Heart left ventricle (tissue), 16 donors: ENCODE data around the gene CXCL11. TPM values are rescaled to one million over a fixed set of nuclear protein-coding genes. Genes with fewer than 3 reads are reported as not detected.

Experiments
- ATAC-seq, 4 donors: fragments of 200-7000 bp; cut with Tn5 transposase; one replicate each; pipeline ENCODE4 v1.9.1; 2020 to 2022; ENCODE audit warnings: moderate library complexity in 4 of 4, mild to moderate bottlenecking in 3 of 4, moderate number of reproducible peaks in 1 of 4
- DNase-seq, 5 donors: peaks; one replicate each; pipeline ENCODE4 v3.0.0-alpha.2; 2020
- H3K27ac ChIP-seq, 12 donors: fragments of 200-600 bp; sonication (generic) in 4 of 12; one replicate each; pipeline versions ENCODE4 v1.5.0 to v1.8.0; 2016 to 2022; ENCODE audit warnings: mild to moderate bottlenecking in 2 of 12
- H3K27me3 ChIP-seq, 9 donors: fragments of 200-600 bp; sonication (generic) in 2 of 9; one replicate each; pipeline versions ENCODE4 v1.5.1 to v1.8.0; 2016 to 2022; ENCODE audit warnings: mild to moderate bottlenecking in 3 of 9
- H3K36me3 ChIP-seq, 9 donors: fragments of 200-600 bp; sonication (generic) in 2 of 9; one replicate each; pipeline versions ENCODE4 v1.5.0 to v1.8.0; 2018 to 2022; ENCODE audit warnings: mild to moderate bottlenecking in 2 of 9
- H3K4me1 ChIP-seq, 12 donors: fragments of 200-600 bp; sonication (generic) in 4 of 12; one replicate each; pipeline versions ENCODE4 v1.5.0 to v1.8.0; 2016 to 2022; ENCODE audit warnings: mild to moderate bottlenecking in 3 of 12
- H3K4me3 ChIP-seq, 12 donors: fragments of 200-600 bp; sonication (generic) in 4 of 12; one replicate each; pipeline versions ENCODE4 v1.5.0 to v1.8.0; 2017 to 2022; ENCODE audit warnings: mild to moderate bottlenecking in 9 of 12, moderate library complexity in 4 of 12
- H3K9me3 ChIP-seq, 12 donors: fragments of 200-600 bp; sonication (generic) in 4 of 12; one replicate each; pipeline versions ENCODE4 v1.5.0 to v1.8.0; 2016 to 2022; ENCODE audit warnings: mild to moderate bottlenecking in 1 of 12
- POLR2A ChIP-seq, 2 donors: fragments of 450-650 bp; IDR thresholded peaks; one replicate each; pipeline ENCODE4 v1.6.1; 2017; ENCODE audit warnings: antibody characterized with exemption in 2 of 2, mild to moderate bottlenecking in 2 of 2, moderate library complexity in 2 of 2
- WGBS, 4 donors: extraction: QIAGEN DNeasy Blood & Tissue Kit in 2 of 4; methylation state at CpG; one replicate each; pipeline versions ENCODE4 v1.1.5 to v1.1.7; 2013 to 2018; 5-methylcytosine and 5-hydroxymethylcytosine counted together
- intact Hi-C, 10 donors: fragments of 100-400 bp; cut with DNase I; formaldehyde crosslinking; loops; one replicate each; pipeline versions ENCODE4 v1.11.1 to v1.14.2; 2022
- polyA plus RNA-seq, 2 donors: library from polyadenylated mRNA; stranded (reverse); fragments of 200-250 nt; gene quantifications; one replicate each; pipeline ENCODE4 v1.2.3, GENCODE V29; 2013
- total RNA-seq, 9 donors: library from RNA; depleted of rRNA in 2 of 9; stranded (reverse); fragments of >200 nt in 2 of 9; fragmentation: NEBNext Ultra II Directional in 3 of 9; extraction: Animal tissue kit (Norgen Biotek cat#: 25700) in 3 of 9; gene quantifications; one replicate each; pipeline versions ENCODE4 v1.1.0 to v1.2.4, GENCODE V29; 2016 to 2023
- TF ChIP-seq, protein P1 (sequence below), 12 donors: fragments of 200-600 bp; sonication (generic) in 4 of 12; IDR thresholded peaks; one replicate each; pipeline versions ENCODE4 v1.5.0 to v1.8.0; 2018 to 2022; ENCODE audit warnings: antibody characterized with exemption in 12 of 12, mild to moderate bottlenecking in 5 of 12
- donor health status: ischemic (EF 13 %, LVEDD 7.1; RV severe dilation, severe dysfunction).
- donor health status: healthy with polysubstance abuse.
- donor health status: DM: no; HTN: yes; CAD: no.
- donor health status: DM: no; HTN: no; CAD: no.
- donor health status: ischemic (EF 25% LVEDD 6.9; RV normal size, moderate dysfunction).
- donor health status: ischemic (EF 25% LVEDD 5.7; RV mildly dilated, moderate dysfunction).
- donor health status: healthy.
- donor health status: DM: yes; HTN: yes; CAD: no.
- donor health status: ischemic (EF 35%, LVEDD 5.7; RV mildly dilated, moderate dysfunction).
- donor health status: nonischemic (EF 11% LVEDD 7.7; RV severe dilation, severe dysfunction).
- donor health status: DM: yes; HTN: yes; CAD: no.
- donor health status: PGD.
- donor health status: ischemic (EF 29% LVEDD 5.4; RV normal size, mild dysfunction).
- donor health status: nonischemic (EF 23%, LVEDD 6.1; RV moderate dilation, normal function).

The CXCL11 gene
- total and polyA plus RNA-seq, 11 donors: 0.06 to 70.7 (median 1.8) TPM; not detected in 7

DNA sequence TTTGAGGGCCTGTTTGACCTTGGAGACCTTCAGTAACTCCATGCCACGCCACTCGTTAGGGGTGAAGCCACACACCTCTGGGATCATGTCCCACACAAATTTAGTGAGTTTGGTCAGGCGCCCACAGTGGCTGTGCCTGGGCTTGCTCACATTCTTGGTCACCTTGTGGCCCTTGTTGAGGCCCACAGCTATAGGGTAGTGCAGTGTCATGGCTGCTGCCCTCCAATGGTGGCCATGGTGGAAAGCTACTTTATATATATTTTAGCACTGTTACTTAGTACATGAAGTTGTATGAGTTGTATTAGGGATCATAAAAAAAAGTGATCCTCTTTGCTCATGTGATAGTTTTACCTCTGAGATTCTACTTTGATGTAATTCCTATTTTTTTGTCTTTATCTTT, 985 bp upstream of the CXCL11 start:
- no peak for ATAC-seq
- DNase-seq: no peak
- intact Hi-C loops: no loop called here
- Histone ChIP-seq H3K4me3 (no peak overlapping the region), H3K9me3 (no peaks in the 10 kb centered on the region), H3K27me3 (no peaks in the 10 kb centered on the region), H3K36me3 (no peaks in the 10 kb centered on the region), H3K27ac (no peak overlapping the region), H3K4me1 (peaks cover 0 to 14% (median 0%) of the 10 kb centered on the region in 12 donors)
- WGBS, 4 donors: 93 to 100% (median 96%) methylated on average over 3 of the region's 3 CpGs
- TF ChIP-seq, protein P1, sequence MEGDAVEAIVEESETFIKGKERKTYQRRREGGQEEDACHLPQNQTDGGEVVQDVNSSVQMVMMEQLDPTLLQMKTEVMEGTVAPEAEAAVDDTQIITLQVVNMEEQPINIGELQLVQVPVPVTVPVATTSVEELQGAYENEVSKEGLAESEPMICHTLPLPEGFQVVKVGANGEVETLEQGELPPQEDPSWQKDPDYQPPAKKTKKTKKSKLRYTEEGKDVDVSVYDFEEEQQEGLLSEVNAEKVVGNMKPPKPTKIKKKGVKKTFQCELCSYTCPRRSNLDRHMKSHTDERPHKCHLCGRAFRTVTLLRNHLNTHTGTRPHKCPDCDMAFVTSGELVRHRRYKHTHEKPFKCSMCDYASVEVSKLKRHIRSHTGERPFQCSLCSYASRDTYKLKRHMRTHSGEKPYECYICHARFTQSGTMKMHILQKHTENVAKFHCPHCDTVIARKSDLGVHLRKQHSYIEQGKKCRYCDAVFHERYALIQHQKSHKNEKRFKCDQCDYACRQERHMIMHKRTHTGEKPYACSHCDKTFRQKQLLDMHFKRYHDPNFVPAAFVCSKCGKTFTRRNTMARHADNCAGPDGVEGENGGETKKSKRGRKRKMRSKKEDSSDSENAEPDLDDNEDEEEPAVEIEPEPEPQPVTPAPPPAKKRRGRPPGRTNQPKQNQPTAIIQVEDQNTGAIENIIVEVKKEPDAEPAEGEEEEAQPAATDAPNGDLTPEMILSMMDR (IDR thresholded peaks at IDR 0.05): no peak

DNA sequence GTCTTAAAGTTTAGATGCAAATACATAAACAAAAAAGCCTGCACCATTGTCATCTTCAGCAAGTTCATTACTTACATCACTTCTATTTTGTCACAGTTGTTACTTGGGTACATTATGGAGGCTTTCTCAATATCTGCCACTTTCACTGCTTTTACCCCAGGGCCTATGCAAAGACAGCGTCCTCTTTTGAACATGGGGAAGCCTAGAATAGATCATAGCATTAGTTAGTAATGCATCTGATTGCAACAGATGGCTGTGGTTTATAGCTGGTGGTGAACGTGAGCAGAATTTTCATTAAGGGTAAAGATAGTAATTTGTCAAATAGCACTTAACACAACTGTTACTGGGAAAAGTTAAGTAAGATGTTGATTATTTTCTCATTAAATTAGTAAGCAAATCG, 729 bp downstream of the CXCL11 start:
- intact Hi-C loops: no loop called here
- Histone ChIP-seq H3K9me3 (no peaks in the 10 kb centered on the region), H3K4me3 (peak overlapping the region in 1 of 12 donors; percentile 39), H3K27ac (peak overlapping the region in 1 of 12 donors; percentile 33), H3K4me1 (peaks cover 0 to 14% (median 0%) of the 10 kb centered on the region in 12 donors), H3K27me3 (no peaks in the 10 kb centered on the region), H3K36me3 (no peaks in the 10 kb centered on the region)
- 73 to 80% (median 77%) methylated on average over 3 of the region's 3 CpGs for WGBS, 4 donors
- no peak for ATAC-seq
- no peak for TF ChIP-seq POLR2A (IDR thresholded peaks at IDR 0.05)
- TF ChIP-seq, protein P1 (IDR thresholded peaks at IDR 0.05): no peak
- no peak for DNase-seq

DNA sequence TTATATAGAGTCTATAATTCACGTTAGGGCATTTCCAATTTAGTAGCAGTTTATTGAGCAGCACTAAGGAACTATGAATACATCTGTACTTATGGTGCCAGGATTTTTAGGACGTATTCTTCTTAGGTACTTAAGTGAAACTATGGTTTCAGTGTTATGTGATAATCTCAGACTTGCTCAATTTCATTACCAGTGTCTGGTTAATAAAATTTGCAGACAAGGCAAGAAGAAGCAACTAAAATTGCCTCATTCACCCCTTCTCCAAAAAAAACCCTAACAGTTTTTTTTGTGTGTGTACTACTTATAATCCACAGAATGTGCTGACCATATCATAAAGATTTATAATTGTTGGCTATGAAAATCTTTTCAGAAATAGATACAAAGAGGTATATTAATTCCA, 6.6 kb downstream of the CXCL11 start:
- no peaks in the 10 kb centered on the region for H3K36me3 ChIP-seq
- intact Hi-C loops: no loop called here

DNA sequence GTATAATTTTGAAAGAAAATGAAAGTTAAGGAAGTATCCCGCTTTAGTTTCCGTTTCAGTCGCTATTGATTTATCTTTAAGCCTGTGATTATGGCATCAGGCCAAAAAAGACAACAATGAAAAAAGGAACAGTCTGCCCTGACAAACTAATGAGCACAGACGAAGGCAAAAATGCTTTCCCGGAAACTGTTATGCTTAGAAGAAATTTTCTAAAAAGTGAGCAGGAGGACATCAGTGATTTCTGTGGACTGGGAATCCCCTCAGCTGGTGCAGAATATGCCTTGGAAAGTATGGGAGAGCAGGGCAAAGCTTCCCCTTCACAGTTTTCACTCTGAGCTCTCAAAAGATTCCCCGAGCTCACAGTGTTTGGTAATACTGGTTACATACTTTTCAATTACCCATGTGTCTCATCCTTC, 7.5 kb downstream of the CXCL11 start:
- Histone ChIP-seq H3K9me3 (no peaks in the 10 kb centered on the region), H3K27me3 (no peaks in the 10 kb centered on the region), H3K4me1 (peaks cover 0 to 33% (median 0%) of the 10 kb centered on the region in 12 donors), H3K27ac (peak overlapping the region in 2 of 12 donors; percentile 12 to 84), H3K4me3 (peak overlapping the region in 10 of 12 donors; percentile 15 to 47 (median 28)), H3K36me3 (no peaks in the 10 kb centered on the region)
- ATAC-seq: peak in 1 of 4 donors; percentile 36
- no peak for DNase-seq
- TF ChIP-seq, protein P1 (IDR thresholded peaks at IDR 0.05): no peak
- TF ChIP-seq POLR2A (IDR thresholded peaks at IDR 0.05): no peak
- WGBS, 4 donors: 26 to 43% (median 27%) methylated on average over 6 of the region's 6 CpGs
- intact Hi-C loops: no loop called here

More for the DNA sequence above, 6.6 kb downstream of the CXCL11 start:
- Histone ChIP-seq H3K4me3 (no peak overlapping the region), H3K4me1 (peaks cover 0 to 24% (median 0%) of the 10 kb centered on the region in 12 donors), H3K9me3 (no peaks in the 10 kb centered on the region), H3K27ac (peak overlapping the region in 1 of 12 donors; percentile 84), H3K27me3 (no peaks in the 10 kb centered on the region)
- no peak for DNase-seq
- 70 to 84% (median 81%) methylated on average over 2 of the region's 2 CpGs for WGBS, 4 donors
- TF ChIP-seq, protein P1 (IDR thresholded peaks at IDR 0.05): no peak
- no peak for TF ChIP-seq POLR2A (IDR thresholded peaks at IDR 0.05)
- no peak for ATAC-seq
